Measurements from ENCODE around the gene SLC23A1. TPM values are rescaled to one million over a fixed set of nuclear protein-coding genes. Genes with fewer than 3 reads are reported as not detected.
A peak's percentile ranks its signal among the peaks of the same experiment; 100 is the strongest.

The SLC23A1 gene
- total and polyA plus RNA-seq, 4 donors = 0.30 to 4.4 (median 0.79) TPM

DNA sequence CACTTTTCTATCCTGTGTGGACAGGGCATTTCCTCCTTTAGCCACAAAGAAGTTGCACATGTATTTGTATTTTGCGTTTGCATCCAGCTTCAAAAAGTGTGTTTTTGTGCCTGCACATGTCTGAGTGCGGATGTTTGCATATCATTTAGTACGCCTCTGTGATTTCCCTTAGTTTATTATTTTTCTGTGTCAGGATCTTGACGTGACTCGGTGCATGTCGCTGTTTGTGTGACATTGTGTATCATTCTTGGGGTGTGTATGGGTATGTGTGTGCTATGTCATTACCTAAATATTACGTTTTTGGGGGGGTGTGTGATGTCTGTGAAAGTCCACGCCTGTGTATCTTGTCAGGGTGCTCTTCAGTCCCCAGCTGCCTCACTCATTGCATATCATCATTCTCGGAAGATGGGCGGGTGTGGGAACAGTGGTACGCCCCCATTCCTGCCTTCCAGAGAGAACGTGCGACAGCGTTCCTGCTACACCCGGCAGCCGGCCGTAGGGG is 41.9 kb downstream of the SLC23A1 start:
- no peak for DNase-seq
- H3K27ac ChIP-seq (ENCODE audit: low read depth in 1 of 2, low read length in 1 of 2) = peak overlapping the region in 1 of 2 donors; percentile 32
- TF ChIP-seq CTCF (IDR thresholded peaks at IDR 0.05; ENCODE audit: control extremely low read depth, extremely low read depth) = no peak
- H3K27me3 ChIP-seq (ENCODE audit: control insufficient read depth in 3 of 3, insufficient read depth in 3 of 3, low read length in 2 of 3) = no peaks in the 10 kb centered on the region
- H3K4me3 ChIP-seq = peak overlapping the region; percentile 45
- H3K36me3 ChIP-seq (ENCODE audit: control insufficient read depth in 4 of 4, insufficient read depth in 4 of 4, low read length in 4 of 4) = peaks cover 0 to 9% (median 3%) of the 10 kb centered on the region in 4 donors
- ATAC-seq (ENCODE audit: insufficient read depth, low FRiP score) = no peak
- 3 to 6% methylated on average over 17 of the region's 17 CpGs for WGBS, 2 donors
- no peaks in the 10 kb centered on the region for H3K9me3 ChIP-seq (ENCODE audit: control insufficient read depth in 4 of 4, insufficient read depth in 3 of 4, low read length in 3 of 4)
- H3K4me1 ChIP-seq (ENCODE audit: control insufficient read depth in 5 of 5, insufficient read depth in 5 of 5, low read length in 5 of 5) = peaks cover 0 to 26% (median 4%) of the 10 kb centered on the region in 5 donors
- peak overlapping the region in 1 of 2 donors; percentile 30 for H3K9ac ChIP-seq (ENCODE audit: insufficient read depth in 1 of 2, low read length in 2 of 2)

GRCh38 chr5:139340051-139340450 is 43.0 kb downstream of the SLC23A1 start:
- H3K4me1 ChIP-seq (ENCODE audit: control insufficient read depth in 5 of 5, insufficient read depth in 5 of 5, low read length in 5 of 5) = peaks cover 0 to 26% (median 4%) of the 10 kb centered on the region in 5 donors
- H3K9ac ChIP-seq (ENCODE audit: insufficient read depth in 1 of 2, low read length in 2 of 2) = no peak overlapping the region
- no peaks in the 10 kb centered on the region for H3K27me3 ChIP-seq (ENCODE audit: control insufficient read depth in 3 of 3, insufficient read depth in 3 of 3, low read length in 2 of 3)
- no peak for TF ChIP-seq CTCF (IDR thresholded peaks at IDR 0.05; ENCODE audit: control extremely low read depth, extremely low read depth)
- H3K4me3 ChIP-seq = no peak overlapping the region
- H3K36me3 ChIP-seq (ENCODE audit: control insufficient read depth in 4 of 4, insufficient read depth in 4 of 4, low read length in 4 of 4) = peaks cover 0 to 9% (median 1%) of the 10 kb centered on the region in 4 donors
- no peak for DNase-seq
- no peak overlapping the region for H3K27ac ChIP-seq (ENCODE audit: low read depth in 1 of 2, low read length in 1 of 2)
- 91% methylated on average over 2 of the region's 2 CpGs for WGBS, 2 donors
- ATAC-seq (ENCODE audit: insufficient read depth, low FRiP score) = no peak
- no peaks in the 10 kb centered on the region for H3K9me3 ChIP-seq (ENCODE audit: control insufficient read depth in 4 of 4, insufficient read depth in 3 of 4, low read length in 3 of 4)

DNA sequence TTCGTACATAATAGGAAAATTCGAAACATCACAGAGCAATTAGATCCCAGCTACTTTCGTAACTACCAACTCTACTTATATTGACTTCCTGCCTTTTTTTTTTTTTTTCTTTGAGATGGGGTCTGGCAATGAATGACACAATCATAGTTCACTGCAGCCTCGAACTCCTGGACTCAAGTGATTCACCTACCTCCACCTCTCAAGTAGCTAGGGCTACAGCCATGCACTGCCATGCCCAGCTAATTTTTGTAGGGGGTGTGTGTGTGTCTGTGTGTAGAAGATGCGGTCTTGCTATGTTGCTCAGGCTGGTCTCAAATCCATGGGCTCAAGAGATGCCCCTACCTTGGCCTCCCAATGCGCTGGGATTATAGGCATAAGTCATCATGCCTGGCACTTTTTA is 47.3 kb downstream of the SLC23A1 start:
- Histone ChIP-seq H3K4me1 (ENCODE audit: control insufficient read depth in 5 of 5, insufficient read depth in 5 of 5, low read length in 5 of 5) (peaks cover 0 to under 1% (median 0%) of the 10 kb centered on the region in 5 donors), H3K27me3 (ENCODE audit: control insufficient read depth in 3 of 3, insufficient read depth in 3 of 3, low read length in 2 of 3) (no peaks in the 10 kb centered on the region), H3K27ac (ENCODE audit: low read depth in 1 of 2, low read length in 1 of 2) (no peak overlapping the region), H3K9me3 (ENCODE audit: control insufficient read depth in 4 of 4, insufficient read depth in 3 of 4, low read length in 3 of 4) (no peaks in the 10 kb centered on the region), H3K9ac (ENCODE audit: insufficient read depth in 1 of 2, low read length in 2 of 2) (no peak overlapping the region), H3K36me3 (ENCODE audit: control insufficient read depth in 4 of 4, insufficient read depth in 4 of 4, low read length in 4 of 4) (peaks cover 4 to 19% (median 6%) of the 10 kb centered on the region in 4 donors), H3K4me3 (no peak overlapping the region)
- ATAC-seq (ENCODE audit: insufficient read depth, low FRiP score) (no peak), DNase-seq (no peak)
- WGBS, 2 donors = 53 to 64% methylated on average over 6 of the region's 6 CpGs
- no peak for TF ChIP-seq CTCF (IDR thresholded peaks at IDR 0.05; ENCODE audit: control extremely low read depth, extremely low read depth)

Other genes with a start within 250 kb of the SLC23A1 start
- gene SIL1, start 184.9 kb downstream of the SLC23A1 start, total RNA-seq = 10 to 100 TPM; 38.5 to 77.6 TPM
- gene SIL1, start 184.9 kb downstream of the SLC23A1 start, polyA plus RNA-seq = 100 to 1,000 TPM in 1 of 2 donors, 10 to 100 TPM in 1; 79.2 to 109 TPM
- gene MATR3, start 89.6 kb downstream of the SLC23A1 start, total RNA-seq = 100 to 1,000 TPM; 103 to 461 TPM
- 10 to 100 TPM; 89.9 to 96.7 TPM for gene MATR3, start 89.6 kb downstream of the SLC23A1 start, polyA plus RNA-seq
- 10 to 100 TPM; 55.6 to 82.3 TPM for gene PAIP2, start 41.4 kb downstream of the SLC23A1 start, total RNA-seq
- gene PAIP2, start 41.4 kb downstream of the SLC23A1 start, polyA plus RNA-seq = 10 to 100 TPM; 58.9 to 83.1 TPM
- gene MZB1, start 6.6 kb upstream of the SLC23A1 start, total RNA-seq = 10 to 100 TPM; 12.2 to 14.8 TPM
- gene MZB1, start 6.6 kb upstream of the SLC23A1 start, polyA plus RNA-seq = 10 to 100 TPM in 1 of 2 donors, 1 to 10 TPM in 1; 2.5 to 13.4 TPM
- 1 to 10 TPM in 1 of 2 donors, under 1 TPM in 1; 0.46 to 2.2 TPM for gene PROB1, start 11.8 kb upstream of the SLC23A1 start, total RNA-seq
- under 1 TPM; 0.33 to 0.98 TPM for gene PROB1, start 11.8 kb upstream of the SLC23A1 start, polyA plus RNA-seq
- 1 to 10 TPM; 4.2 to 5.8 TPM for gene SPATA24, start 20.8 kb upstream of the SLC23A1 start, total RNA-seq
- gene SPATA24, start 20.8 kb upstream of the SLC23A1 start, polyA plus RNA-seq = 10 to 100 TPM in 1 of 2 donors, 1 to 10 TPM in 1; 6.6 to 11.1 TPM
- 1 to 10 TPM; 8.0 to 9.4 TPM for gene DNAJC18, start 56.2 kb upstream of the SLC23A1 start, total RNA-seq
- gene DNAJC18, start 56.2 kb upstream of the SLC23A1 start, polyA plus RNA-seq = 10 to 100 TPM in 1 of 2 donors, 1 to 10 TPM in 1; 2.2 to 10.7 TPM
- 10 to 100 TPM; 46.2 to 46.7 TPM for gene ECSCR, start 79.4 kb upstream of the SLC23A1 start, total RNA-seq
- gene ECSCR, start 79.4 kb upstream of the SLC23A1 start, polyA plus RNA-seq = 10 to 100 TPM; 24.6 to 55.7 TPM
- not detected for gene SMIM33, start 87.7 kb upstream of the SLC23A1 start, total RNA-seq
- gene SMIM33, start 87.7 kb upstream of the SLC23A1 start, polyA plus RNA-seq = under 1 TPM in 1 of 2 donors, not detected in 1; 0.17 TPM
- 100 to 1,000 TPM; 144 to 204 TPM for gene STING1, start 99.5 kb upstream of the SLC23A1 start, total RNA-seq
- gene STING1, start 99.5 kb upstream of the SLC23A1 start, polyA plus RNA-seq = 100 to 1,000 TPM in 1 of 2 donors, 10 to 100 TPM in 1; 54.3 to 114 TPM
- gene UBE2D2, start 178.0 kb upstream of the SLC23A1 start, total RNA-seq = 10 to 100 TPM; 89.6 to 92.8 TPM
- gene UBE2D2, start 178.0 kb upstream of the SLC23A1 start, polyA plus RNA-seq = 10 to 100 TPM; 84.1 to 97.8 TPM